Adrenal gland (tissue), 5 donors: ENCODE results near the gene S100P.

Source experiments
- CTCF ChIP-seq, 6 experiments: fragments of 450-650 bp in 4 of 6; fragments of 200-600 bp in 2 of 6; sonication (generic) in 1 of 6; IDR thresholded peaks; 1 replicate in 5 of 6; 2 replicates in 1 of 6; pipeline versions ENCODE4 v1.5.1 to v1.8.0; 2016 to 2021; ENCODE audit warnings: antibody characterized with exemption in 6 of 6, mild to moderate bottlenecking in 2 of 6, moderate library complexity in 1 of 6
- POLR2A ChIP-seq, 2 donors: fragments of 450-650 bp; IDR thresholded peaks; one replicate each; pipeline ENCODE4 v1.6.1; 2017; ENCODE audit warnings: antibody characterized with exemption in 2 of 2, mild to moderate bottlenecking in 2 of 2, moderate library complexity in 1 of 2
- donor health status: DM: no; HTN: no; CAD: no.

DNA sequence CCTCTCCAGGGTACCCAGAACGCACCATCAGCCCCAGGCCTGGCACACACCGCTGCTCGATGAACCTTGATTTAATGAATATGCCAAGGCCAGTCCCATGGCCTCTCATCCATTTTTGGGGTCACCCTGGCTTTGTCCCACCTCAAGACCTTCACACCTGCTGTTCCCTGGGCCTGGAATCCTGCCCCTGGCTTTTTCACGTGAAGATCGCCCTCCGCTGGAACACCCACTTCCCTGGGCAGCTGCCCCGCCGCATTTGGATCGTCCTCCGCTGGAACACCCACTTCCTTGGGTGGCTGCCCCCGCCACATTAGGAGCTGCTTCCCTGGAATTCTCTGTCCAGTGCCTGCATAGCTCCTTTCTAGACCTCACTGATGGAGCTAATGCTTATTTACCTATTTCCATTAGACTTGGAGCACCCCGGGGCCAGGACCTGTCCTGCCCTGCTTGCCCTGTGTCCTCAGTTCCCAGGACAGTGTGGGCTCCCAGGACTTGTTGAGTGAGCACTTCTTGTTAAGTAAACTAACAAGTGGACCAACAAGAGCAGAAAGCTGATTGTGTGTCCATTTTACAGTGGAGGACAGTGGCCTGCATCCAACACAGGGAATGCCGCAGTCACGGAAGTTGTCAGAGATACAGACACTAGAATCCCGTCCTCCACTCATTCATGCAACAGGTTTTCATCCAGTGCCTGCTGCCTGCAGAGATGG is 34.8 kb downstream of the S100P start:
- TF ChIP-seq CTCF (IDR thresholded peaks at IDR 0.05) (no peak), POLR2A (IDR thresholded peaks at IDR 0.05) (no peak)
